GM19025 (cell line): ENCODE results near the gene ARHGAP10.

ENCODE experiments used
- ATAC-seq: cut with Tn5 transposase; IDR thresholded peaks from one replicate; pipeline ENCODE4 v1.9.1; 2021; ENCODE audit warnings: mild to moderate bottlenecking, low read depth, moderate library complexity; ENCODE audit not compliant: unreplicated experiment

Gene ARHGAP10

GRCh38 chr4:147823130-147823529 lies 91.2 kb downstream of the ARHGAP10 start:
- no peak for ATAC-seq

GRCh38 chr4:147824316-147824715 lies 92.4 kb downstream of the ARHGAP10 start:
- no peak for ATAC-seq

- no peak for ATAC-seq
These were observed 93.0 kb downstream of the ARHGAP10 start for GRCh38 chr4:147824884-147825283.

DNA sequence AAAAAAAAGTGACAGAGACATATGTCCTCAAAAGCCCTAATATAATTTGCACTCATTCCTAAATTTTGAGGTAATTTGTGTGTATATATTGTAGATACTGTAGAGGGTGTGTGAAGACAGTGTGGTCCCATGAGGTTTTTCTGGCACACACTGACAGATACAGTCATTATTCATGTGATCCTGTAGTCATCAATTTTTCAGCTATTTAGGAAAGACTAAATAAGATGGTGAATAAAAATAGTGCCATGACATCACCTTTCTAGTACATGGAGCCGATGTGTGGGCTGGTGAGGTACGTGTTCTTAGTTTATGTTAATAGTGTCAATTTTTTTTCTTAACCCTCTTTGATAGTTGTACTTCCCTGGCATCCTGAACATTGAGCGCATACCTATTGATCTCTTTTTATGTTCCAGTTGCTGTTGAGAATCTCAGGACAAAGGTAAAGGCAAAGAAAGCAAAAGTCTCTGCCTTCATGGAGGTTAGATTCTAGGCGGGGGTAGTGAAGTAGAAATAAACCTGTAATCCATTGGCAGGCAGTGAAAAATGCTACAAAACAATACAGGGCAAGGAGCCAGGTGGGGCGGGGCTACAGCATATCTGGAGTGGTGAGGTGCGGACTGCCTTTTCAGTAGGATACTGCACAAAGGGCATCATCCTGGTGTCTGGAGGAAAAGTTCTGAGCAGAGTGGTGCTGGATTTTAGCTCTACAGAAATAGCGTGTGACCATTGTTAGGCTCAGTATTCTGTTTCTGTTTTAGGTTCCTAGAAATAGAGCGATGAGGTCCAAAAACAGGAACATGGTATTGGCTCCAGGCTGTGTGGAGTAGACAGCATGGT lies 93.8 kb downstream of the ARHGAP10 start:
- no peak for ATAC-seq

- no peak for ATAC-seq
These were observed 94.4 kb downstream of the ARHGAP10 start for GRCh38 chr4:147826288-147826646.

GRCh38 chr4:147828331-147828905 lies 96.5 kb downstream of the ARHGAP10 start:
- ATAC-seq: no peak

- no peak for ATAC-seq
These were observed 97.7 kb downstream of the ARHGAP10 start for GRCh38 chr4:147829401-147830101.

- no peak for ATAC-seq
These were observed 98.2 kb downstream of the ARHGAP10 start for GRCh38 chr4:147830102-147830463.

DNA sequence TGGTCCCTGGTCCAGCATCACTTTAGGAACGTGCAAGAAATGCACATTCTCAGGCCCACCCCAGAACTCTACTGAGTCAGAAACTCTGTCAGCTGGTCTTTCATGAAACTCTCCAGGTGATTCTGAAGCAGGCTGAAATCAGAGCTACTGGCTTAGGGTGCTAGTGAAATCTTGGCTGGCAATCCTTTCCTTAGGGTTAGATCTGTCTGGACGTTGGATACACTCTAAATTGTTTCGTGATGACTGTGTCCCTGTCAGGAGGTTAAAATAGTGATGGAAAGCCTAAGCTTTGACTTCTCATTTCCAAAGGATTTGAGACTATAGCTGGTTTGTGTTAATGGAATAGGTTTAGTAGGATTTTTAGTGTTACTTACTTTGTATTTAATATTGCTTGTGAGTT lies 99.1 kb downstream of the ARHGAP10 start:
- no peak for ATAC-seq

GRCh38 chr4:147831551-147832171 lies 99.8 kb downstream of the ARHGAP10 start:
- ATAC-seq: no peak

GRCh38 chr4:147833254-147833653 lies 101.4 kb downstream of the ARHGAP10 start:
- no peak for ATAC-seq

DNA sequence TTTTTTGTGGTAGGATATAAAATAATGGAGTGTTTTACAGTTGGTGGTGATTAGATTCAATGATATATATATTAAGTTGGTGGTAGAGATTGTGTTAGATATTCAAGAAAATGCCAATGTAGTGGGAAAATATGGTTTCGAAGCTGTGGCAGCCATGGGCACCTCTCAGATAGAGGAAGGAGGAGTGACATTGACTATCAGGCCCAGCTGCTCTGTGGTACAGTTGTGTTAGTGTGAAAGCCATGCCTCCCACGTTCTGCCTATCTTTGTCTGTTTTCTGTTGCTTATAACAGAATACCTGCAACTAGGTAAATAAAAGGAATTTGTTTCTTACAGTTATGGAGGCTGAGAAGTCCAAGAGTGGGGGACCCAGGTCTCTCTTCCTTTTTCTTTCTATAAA lies 101.9 kb downstream of the ARHGAP10 start:
- no peak for ATAC-seq

- no peak for ATAC-seq
These were observed 102.6 kb downstream of the ARHGAP10 start for GRCh38 chr4:147834480-147834879.

GRCh38 chr4:147836807-147837206 lies 104.9 kb downstream of the ARHGAP10 start:
- no peak for ATAC-seq

GRCh38 chr4:147837435-147837834 lies 105.5 kb downstream of the ARHGAP10 start:
- no peak for ATAC-seq

GRCh38 chr4:147837854-147838253 lies 106.0 kb downstream of the ARHGAP10 start:
- ATAC-seq: no peak

GRCh38 chr4:147839200-147839599 lies 107.3 kb downstream of the ARHGAP10 start:
- no peak for ATAC-seq

- ATAC-seq: no peak
These were observed 107.8 kb downstream of the ARHGAP10 start for GRCh38 chr4:147839663-147840062.

GRCh38 chr4:147840838-147841738 lies 109.2 kb downstream of the ARHGAP10 start:
- peak; percentile 63 for ATAC-seq

DNA sequence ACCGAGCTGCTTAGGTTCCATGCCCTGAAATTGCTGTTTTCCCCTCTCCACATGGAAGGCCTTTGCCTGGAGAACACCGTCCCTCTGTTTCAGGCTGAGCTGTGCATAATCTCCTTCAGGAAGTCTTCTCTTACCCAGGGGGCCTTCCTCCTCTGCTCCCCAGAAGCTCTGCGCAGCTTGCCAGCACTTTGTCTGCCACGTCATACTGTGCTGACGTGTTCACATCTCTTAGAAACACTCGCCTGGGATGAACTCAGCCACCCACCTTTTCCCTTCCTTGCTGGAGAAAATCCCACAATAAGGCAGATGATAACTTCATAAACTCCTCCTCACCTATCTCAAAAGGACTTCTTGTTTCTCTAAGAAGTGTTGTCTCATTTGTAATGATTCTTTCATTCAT lies 110.7 kb downstream of the ARHGAP10 start:
- ATAC-seq: no peak
